LNCaP clone FGC (cell line): ENCODE measurements around the gene OXSR1.
"Not testable (repeated sequence)": the region's sequence is repeated elsewhere in the genome, so short reads cannot be mapped to it uniquely, and the experiment has no call there.

Experiments used
- DNase-seq: peaks from one replicate; pipeline ENCODE4 v3.0.0-alpha.2; 2011; ENCODE audit warnings: low read depth
- H3K4me3 ChIP-seq: 2 replicates; pipeline ENCODE4 v1.5.1; 2011; ENCODE audit warnings: mild to moderate bottlenecking, low read depth, low read length, control low read depth
- TF ChIP-seq, protein P1 (sequence below): IDR thresholded peaks from 2 replicates; pipeline ENCODE4 v1.5.1; 2012; ENCODE audit warnings: mild to moderate bottlenecking; ENCODE audit not compliant: control insufficient read depth, insufficient read depth; ENCODE audit errors: extremely low read depth

The OXSR1 gene

DNA sequence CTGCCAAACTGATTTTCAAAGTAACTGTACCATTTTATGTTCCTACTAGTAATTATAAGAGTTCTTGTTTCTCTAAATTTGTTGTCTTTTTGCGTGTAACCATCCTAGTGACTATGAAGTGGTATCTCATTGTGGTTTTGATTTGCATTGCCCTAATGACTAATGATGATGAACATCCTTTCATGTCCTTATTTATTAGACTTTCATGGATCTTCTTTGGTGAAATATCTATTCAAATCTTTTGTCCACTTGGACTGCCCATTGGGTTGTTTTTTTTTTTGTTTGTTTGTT lies 3.6 kb downstream of the OXSR1 start:
- H3K4me3 ChIP-seq = no peak overlapping the region
- DNase-seq = no peak
- TF ChIP-seq, protein P1, sequence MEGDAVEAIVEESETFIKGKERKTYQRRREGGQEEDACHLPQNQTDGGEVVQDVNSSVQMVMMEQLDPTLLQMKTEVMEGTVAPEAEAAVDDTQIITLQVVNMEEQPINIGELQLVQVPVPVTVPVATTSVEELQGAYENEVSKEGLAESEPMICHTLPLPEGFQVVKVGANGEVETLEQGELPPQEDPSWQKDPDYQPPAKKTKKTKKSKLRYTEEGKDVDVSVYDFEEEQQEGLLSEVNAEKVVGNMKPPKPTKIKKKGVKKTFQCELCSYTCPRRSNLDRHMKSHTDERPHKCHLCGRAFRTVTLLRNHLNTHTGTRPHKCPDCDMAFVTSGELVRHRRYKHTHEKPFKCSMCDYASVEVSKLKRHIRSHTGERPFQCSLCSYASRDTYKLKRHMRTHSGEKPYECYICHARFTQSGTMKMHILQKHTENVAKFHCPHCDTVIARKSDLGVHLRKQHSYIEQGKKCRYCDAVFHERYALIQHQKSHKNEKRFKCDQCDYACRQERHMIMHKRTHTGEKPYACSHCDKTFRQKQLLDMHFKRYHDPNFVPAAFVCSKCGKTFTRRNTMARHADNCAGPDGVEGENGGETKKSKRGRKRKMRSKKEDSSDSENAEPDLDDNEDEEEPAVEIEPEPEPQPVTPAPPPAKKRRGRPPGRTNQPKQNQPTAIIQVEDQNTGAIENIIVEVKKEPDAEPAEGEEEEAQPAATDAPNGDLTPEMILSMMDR = no peak

GRCh38 chr3:38170722-38171121 lies 5.4 kb downstream of the OXSR1 start:
- DNase-seq = no peak
- H3K4me3 ChIP-seq = no peak overlapping the region
- TF ChIP-seq, protein P1 = no peak

- TF ChIP-seq, protein P1 = no peak
- no peak for DNase-seq
- no peak overlapping the region for H3K4me3 ChIP-seq
Observed at GRCh38 chr3:38171622-38172021, 6.3 kb downstream of the OXSR1 start.

- no peak overlapping the region for H3K4me3 ChIP-seq
- no peak for DNase-seq
- TF ChIP-seq, protein P1 = no peak
Observed at GRCh38 chr3:38173834-38174418, 8.6 kb downstream of the OXSR1 start.

GRCh38 chr3:38177181-38177580 lies 11.8 kb downstream of the OXSR1 start:
- no peak overlapping the region for H3K4me3 ChIP-seq
- DNase-seq = no peak
- TF ChIP-seq, protein P1 = no peak

GRCh38 chr3:38186781-38187180 lies 21.4 kb downstream of the OXSR1 start:
- no peak overlapping the region for H3K4me3 ChIP-seq
- TF ChIP-seq, protein P1 = no peak
- DNase-seq = no peak

- no peak for DNase-seq
- no peak overlapping the region for H3K4me3 ChIP-seq
- TF ChIP-seq, protein P1 = no peak
Observed at GRCh38 chr3:38190481-38190881, 25.1 kb downstream of the OXSR1 start.

DNA sequence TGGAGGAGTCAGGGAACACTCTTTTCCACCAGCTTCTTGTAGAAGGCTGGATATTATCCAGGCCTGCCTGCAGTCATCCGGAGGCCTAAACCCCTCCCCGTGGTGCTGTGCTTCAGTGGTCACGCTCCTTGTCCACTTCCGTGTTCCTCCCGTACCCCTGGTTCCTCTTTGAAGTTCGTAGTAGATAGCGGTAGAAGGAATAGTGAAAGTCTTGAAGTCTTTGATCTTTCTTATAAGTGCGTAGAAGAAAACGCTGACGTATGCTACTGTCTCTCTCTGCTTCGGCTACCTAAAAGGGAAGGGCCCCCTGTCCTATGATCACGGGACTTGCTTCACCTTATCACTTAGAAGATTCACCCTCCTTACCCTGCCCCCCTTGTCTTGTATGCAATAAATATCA lies 37.6 kb downstream of the OXSR1 start:
- not testable (repeated sequence) for H3K4me3 ChIP-seq, DNase-seq
